D341Med (cell line): ENCODE results near the gene FUT3.
"Not testable (repeated sequence)": the region's sequence is repeated elsewhere in the genome, so short reads cannot be mapped to it uniquely, and the experiment has no call there.

ENCODE experiments used
- DNase-seq: peaks from one replicate; pipeline ENCODE4 v3.0.0; 2012; ENCODE audit warnings: low spot score

The FUT3 gene

DNA sequence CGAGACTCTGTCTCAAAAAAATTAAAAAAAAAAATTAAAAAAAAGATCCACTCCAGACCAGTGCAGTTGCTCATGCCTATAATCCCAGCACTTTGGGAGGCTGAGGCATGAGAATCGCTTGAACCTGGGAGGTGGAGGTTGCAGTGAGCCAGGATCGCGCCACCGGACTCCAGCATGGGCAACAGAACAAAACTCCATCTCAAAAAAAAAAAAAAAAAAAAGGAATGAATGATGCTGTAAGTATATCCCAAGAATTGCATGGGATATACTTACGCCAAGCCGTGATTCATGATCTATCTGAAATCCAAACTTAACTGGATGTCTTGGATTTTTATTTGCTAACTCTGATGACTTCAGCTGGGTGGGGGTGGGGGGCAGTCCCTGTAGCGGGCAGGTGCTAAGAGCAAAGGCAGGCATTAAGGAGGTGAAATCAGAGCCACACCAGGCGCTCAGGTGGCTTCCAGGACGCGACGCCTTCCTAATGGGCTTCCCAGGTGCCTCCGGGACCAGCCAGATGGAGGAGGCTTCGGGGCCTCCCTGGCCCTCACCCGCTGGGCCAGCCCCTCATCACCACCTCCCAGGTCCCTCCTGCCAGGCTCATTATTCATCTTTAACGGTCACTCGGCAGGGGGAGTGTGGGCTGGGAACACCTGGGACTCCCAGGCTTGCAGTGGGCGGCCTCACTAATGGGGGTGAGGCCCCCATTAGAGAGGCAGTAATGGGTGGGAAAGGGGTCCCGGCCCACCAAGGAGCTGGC is 30.5 kb upstream of the FUT3 start:
- no peak for DNase-seq

DNA sequence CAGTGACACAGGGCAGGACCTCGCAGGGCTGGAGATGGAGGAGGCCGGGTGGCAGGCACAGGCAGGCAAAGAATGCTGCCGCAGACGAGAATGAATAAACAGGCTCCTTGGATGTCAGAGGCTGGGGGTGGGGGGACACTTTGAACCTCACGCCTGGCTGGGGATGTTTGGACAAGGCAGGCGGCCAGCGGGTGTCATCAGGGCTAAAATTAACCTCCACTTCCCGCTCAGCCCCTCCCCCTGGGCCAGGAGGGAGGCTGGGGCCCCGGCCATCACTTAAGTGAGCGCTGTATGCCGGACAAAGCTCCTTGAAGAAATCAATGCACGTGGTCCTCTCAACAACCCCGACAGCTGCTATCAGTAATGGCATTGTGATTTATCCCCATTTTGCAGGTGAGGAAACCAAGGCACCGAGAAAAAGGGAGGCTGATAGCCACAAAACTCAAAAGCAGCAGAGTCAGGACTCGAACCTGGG is 29.4 kb upstream of the FUT3 start:
- DNase-seq = no peak

- DNase-seq = no peak
Observed at GRCh38 chr19:5880196-5880595, 28.9 kb upstream of the FUT3 start.

GRCh38 chr19:5877882-5878281 is 26.6 kb upstream of the FUT3 start:
- DNase-seq = no peak

DNA sequence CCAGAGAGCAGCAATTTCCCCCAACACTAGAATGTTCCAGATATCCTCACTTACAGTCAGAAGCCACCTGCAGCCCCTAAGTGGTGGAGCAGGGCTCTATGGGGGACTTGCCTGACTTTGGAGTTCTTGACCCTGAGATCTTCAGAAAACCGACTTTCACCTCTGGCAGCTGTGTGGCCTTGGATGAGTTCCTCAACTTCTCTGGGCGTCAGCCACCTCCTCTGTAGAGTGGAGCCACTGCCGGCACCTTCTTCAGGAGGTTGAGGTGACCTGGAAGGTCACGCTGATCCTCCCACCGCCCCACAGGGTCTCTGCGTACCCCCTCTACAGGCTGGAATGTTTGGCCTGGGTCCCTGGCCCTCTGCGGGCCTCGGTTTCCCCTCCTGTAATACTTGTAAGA is 26.2 kb upstream of the FUT3 start:
- no peak for DNase-seq

DNA sequence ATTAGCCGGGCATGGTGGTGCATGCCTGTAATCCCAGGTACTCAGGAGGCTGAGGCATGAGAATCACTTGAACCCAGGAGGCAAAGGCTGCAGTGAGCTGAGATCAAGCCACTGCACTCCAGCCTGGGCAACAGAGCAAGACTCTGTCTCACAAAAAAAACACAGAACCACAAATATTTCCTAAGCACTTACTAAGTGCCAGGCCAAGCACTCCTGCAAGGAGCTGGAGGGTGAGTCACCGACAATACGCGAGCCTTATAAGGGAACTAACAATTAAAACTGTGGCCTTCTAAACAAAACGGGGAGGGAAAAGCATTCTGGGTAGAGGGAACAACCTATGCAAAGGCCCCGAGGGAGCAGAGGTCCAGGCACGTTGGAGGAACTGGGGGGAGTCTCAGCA is 23.2 kb upstream of the FUT3 start:
- not testable (repeated sequence) for DNase-seq

GRCh38 chr19:5873617-5874199 is 22.5 kb upstream of the FUT3 start:
- no peak for DNase-seq

DNA sequence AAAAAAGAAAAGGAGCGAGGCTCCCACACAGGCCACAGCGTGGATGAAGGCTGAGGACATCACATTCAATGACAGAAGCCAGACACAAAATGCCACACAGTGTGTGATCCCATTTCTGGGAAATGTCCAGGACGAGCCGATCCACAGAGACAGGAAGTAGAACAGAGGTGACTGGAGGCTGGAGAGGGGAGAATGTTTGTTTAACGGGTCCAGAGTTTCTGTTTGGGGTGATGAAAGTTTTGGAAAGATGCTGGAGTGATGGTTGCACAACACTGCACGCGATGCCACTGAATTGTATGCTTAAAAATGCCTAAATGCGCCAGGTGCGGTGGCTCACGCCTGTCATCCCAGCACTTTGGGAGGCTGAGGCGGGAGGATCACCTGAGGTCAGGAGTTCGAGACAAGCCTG is 19.7 kb upstream of the FUT3 start:
- no peak for DNase-seq

DNA sequence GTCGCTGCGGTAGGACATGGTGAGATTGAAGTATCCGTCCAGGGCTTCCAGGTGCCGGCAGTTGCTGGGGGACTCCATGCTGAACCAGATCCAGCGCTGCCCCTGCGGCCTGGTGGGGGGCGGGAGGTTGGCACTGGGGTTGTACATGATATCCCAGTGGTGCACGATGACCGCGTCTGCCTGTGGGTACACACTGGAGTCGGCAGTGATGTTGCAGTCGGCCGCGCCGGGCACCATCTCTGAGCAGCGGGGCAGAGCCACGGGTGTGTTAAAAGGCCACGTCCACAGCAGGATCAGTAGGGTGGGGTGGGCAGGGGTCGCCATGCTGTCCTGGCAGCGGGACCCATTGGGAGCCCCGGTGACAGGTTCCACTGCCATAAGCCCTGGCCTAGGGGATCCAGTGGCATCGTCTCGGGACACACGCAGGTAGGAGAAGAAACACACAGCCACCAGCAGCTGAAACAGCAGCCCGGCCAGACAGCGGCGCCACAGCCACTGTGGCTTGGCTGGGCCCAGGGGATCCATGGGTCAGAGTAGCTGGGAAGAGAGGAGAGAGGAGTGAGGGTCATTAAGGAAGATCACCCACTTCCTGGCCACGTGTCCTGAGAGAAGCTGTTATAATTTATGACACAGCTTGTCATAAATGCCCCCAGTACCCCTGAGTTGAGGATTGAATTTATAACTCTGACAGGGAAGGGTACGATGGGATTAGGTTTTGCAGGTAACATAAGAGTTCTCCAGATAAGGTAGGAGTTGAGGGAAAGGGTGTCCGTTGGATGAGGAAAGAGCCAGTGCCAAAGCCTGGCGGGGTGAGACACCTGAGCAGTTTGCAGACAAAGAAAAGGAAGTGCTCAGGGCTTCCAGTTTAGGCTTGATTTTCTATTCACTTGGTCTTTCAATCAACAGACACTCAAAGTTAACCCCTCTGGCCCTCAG is 16.2 kb upstream of the FUT3 start:
- DNase-seq = peak; percentile 19

GRCh38 chr19:5865772-5866171 is 14.5 kb upstream of the FUT3 start:
- DNase-seq = no peak

GRCh38 chr19:5864725-5865486 is 13.7 kb upstream of the FUT3 start:
- no peak for DNase-seq

GRCh38 chr19:5864013-5864720 is 12.9 kb upstream of the FUT3 start:
- no peak for DNase-seq

DNA sequence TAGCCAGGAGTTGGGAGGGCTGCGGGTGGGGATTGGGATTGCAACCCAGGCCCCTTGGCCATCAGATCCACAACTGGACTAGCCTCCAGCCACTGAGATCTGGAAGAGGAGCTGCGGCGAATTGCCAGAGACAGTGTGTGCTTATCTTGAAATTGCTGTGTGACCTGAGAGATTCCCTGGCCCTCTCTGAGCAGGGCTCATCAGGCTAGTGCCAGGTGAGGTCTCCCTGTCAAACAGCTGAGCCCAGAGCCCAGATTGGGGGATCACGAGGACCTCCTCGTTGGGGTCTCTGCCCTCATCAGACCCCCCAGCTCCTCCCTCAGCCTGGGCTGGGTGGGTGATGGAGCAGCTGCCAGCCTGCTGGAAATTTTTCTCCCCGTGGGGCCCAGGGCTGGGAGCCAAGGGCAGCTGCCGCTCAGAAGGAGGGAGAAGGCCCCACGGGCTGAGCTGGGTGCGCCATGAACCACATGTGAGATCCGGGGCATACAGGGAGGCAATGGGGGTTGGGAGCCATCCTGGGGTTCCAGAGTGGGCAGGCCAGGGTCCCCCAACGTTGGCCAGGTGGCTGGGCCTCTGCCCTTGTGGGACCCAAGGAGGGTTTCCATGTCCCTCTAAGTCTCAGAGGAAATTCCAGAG is 11.9 kb upstream of the FUT3 start:
- peak; percentile 21 for DNase-seq

DNA sequence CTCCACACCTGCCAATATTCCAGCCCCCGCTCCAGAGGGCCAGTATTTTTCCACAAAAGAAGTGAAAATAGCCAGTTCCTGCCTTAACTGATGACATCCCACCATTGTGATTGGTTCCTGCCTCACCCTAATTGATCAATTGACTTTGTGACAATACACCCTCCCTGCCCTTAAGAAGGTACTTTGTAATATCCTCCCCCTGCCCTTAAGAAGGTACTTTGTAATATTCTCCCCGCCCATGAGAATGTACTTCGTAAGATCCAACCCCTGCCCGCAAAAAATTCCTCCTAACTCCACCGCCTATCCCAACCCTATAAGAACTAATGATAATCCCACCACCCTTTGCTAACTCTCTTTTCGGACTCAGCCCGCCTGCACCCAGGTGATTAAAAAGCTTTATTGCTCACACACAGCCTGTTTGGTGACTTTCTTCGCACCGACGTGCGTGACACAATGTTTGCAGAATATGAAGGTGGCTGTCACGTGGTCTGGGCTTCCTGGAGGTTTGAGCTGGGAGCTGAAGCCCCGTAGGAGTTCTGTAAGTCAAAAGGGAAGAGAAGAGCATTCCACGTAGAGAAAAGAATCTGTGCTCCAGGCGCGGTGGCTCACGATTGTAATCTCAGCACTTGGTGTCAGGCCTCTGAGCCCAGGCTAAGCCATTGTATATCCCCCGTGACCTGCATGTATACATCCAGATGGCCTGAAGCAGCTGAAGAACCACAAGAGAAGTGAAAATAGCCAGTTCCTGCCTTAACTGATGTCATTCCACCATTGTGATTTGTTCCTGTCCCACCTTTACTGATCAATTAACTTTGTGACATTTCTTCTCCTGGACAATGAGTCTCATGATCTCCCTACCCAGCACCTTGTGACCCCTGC is 6.2 kb upstream of the FUT3 start:
- no peak for DNase-seq

GRCh38 chr19:5855151-5855550 is 3.9 kb upstream of the FUT3 start:
- peak; percentile 74 for DNase-seq

DNA sequence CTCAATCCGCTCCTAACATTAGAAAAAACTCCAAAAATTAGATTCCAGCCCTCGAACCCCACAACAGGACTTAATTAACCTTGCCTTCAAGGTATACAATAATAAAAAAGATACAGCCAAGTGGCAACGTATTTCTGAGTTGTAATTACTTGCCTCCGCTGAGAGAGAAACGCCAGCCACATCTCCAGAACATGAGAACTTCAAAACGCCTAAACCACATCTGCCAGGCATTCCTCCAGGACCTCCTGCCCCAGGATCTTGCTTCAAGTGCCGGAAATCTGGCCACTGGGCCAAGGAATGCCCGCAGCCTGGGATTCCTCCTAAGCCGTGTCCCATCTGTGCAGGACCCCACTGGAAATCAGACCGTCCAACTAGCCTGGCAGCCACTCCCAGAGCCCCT is 2.9 kb upstream of the FUT3 start:
- DNase-seq = not testable (repeated sequence)

- DNase-seq = peak; percentile 10
Observed at GRCh38 chr19:5850743-5851293, 431 bp downstream of the FUT3 start.

GRCh38 chr19:5850189-5850588 is 1.1 kb downstream of the FUT3 start:
- no peak for DNase-seq

- DNase-seq = not testable (repeated sequence)
Observed at GRCh38 chr19:5848621-5849020, 2.6 kb downstream of the FUT3 start.
